Measurements from ENCODE around the gene KDM2B. TPM values are rescaled to one million over a fixed set of nuclear protein-coding genes. Genes with fewer than 3 reads are reported as not detected.

The KDM2B gene
- total RNA-seq, 2 donors from 2014 or later = 14.7 to 24.5 TPM

DNA sequence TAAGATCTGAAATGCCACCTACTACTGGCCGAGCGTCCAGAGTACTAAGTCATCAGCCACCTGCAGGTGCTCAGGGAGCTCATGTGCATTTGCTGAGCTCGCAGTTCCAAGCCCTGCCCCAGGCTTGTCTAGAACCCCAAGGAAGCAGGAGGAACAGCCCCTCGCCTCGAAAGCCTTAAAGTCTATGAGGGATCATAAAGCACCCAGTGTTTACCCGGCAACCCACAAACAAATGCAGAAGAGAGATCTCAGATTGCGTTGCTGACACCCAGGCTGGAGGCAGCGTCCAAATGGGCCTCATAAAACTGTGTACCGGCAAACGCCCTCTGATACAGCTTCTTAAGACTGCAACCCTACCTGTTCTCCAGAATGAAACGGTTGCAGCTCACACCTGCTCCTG, 6.8 kb downstream of the KDM2B start:
- intact Hi-C loops (cut with DNase I) = no loop called here
- H3K9me3 ChIP-seq = no peaks in the 10 kb centered on the region
- no peak overlapping the region for H3K4me3 ChIP-seq
- no peak overlapping the region for H3K27ac ChIP-seq
- no peak overlapping the region for H3K9ac ChIP-seq (ENCODE audit: low read depth in 2 of 2, low read length in 2 of 2)
- H3K27me3 ChIP-seq = no peaks in the 10 kb centered on the region
- H3K4me1 ChIP-seq = peaks cover 5% of the 10 kb centered on the region
- TF ChIP-seq, protein P1, sequence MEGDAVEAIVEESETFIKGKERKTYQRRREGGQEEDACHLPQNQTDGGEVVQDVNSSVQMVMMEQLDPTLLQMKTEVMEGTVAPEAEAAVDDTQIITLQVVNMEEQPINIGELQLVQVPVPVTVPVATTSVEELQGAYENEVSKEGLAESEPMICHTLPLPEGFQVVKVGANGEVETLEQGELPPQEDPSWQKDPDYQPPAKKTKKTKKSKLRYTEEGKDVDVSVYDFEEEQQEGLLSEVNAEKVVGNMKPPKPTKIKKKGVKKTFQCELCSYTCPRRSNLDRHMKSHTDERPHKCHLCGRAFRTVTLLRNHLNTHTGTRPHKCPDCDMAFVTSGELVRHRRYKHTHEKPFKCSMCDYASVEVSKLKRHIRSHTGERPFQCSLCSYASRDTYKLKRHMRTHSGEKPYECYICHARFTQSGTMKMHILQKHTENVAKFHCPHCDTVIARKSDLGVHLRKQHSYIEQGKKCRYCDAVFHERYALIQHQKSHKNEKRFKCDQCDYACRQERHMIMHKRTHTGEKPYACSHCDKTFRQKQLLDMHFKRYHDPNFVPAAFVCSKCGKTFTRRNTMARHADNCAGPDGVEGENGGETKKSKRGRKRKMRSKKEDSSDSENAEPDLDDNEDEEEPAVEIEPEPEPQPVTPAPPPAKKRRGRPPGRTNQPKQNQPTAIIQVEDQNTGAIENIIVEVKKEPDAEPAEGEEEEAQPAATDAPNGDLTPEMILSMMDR (IDR thresholded peaks at IDR 0.05) = no peak
- no peaks in the 10 kb centered on the region for H3K36me3 ChIP-seq
- peak; percentile 65 for DNase-seq

DNA sequence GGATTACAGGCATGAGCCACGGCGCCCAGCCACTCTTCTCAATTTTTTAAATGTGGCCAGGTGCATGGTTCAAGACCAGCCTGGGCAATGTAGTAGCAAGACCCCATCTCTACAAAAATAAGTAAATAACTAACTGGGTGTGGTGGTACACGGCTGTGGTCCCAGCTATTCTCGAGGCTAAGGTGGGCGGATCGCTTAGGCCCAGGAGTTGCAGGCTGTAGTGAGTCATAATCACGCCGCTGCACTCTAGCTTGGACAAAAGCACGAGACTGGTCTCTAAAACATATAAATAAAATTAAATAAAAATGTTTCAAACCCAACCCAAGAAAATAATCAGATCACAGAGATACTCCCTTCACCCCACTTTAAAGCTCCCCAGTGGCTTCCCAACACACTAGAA, 8.9 kb downstream of the KDM2B start:
- intact Hi-C loops (cut with DNase I) = no loop called here
- Histone ChIP-seq H3K9ac (ENCODE audit: low read depth in 2 of 2, low read length in 2 of 2) (no peak overlapping the region), H3K36me3 (no peaks in the 10 kb centered on the region)

DNA sequence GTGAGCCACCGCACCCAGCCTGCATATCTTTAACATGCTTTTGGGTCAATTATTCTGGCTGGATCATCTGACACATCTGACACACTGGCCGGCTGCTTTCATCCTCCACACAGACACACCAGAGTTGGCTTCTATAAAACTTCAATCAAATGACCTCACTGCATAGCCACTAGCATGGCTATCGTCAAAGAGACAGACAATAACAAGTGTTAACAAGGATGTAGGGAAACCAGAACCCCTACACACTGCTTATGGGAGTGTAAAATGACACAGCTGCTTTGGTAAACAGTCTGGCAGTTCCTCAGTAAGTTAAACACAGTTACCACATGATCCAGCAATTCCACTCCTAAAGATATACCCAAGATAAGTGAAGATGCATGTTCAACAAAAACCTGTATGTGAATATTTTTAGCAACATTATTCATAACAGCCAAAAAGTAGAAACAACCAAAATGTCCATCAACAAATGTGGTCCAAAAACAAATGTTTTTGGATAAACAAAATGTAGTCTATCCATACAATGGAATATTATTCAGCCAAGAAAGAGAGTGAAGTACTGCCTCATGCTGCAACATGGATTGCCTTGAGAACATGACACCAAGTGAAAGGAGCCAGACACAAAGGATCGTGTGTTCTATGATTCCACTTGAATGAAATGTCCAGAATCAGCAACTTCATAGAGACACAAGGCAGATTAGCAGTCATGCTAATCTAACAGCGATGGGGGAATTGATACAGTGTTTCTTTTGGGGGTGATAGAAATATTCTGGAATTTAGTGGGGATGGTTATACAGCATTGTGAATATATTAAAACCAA, 10.1 kb downstream of the KDM2B start:
- Histone ChIP-seq H3K27ac (no peak overlapping the region), H3K9ac (ENCODE audit: low read depth in 2 of 2, low read length in 2 of 2) (no peak overlapping the region), H3K27me3 (no peaks in the 10 kb centered on the region), H3K4me1 (no peaks in the 10 kb centered on the region), H3K36me3 (no peaks in the 10 kb centered on the region), H3K9me3 (no peaks in the 10 kb centered on the region), H3K4me3 (no peak overlapping the region)
- intact Hi-C loops (cut with DNase I) = no loop called here
- TF ChIP-seq, protein P1 (IDR thresholded peaks at IDR 0.05) = no peak
- no peak for DNase-seq

More for the DNA sequence above, 8.9 kb downstream of the KDM2B start:
- no peak for DNase-seq
- Histone ChIP-seq H3K4me3 (no peak overlapping the region), H3K27me3 (no peaks in the 10 kb centered on the region), H3K9me3 (no peaks in the 10 kb centered on the region), H3K27ac (no peak overlapping the region), H3K4me1 (no peaks in the 10 kb centered on the region)
- TF ChIP-seq, protein P1 (IDR thresholded peaks at IDR 0.05) = no peak

DNA sequence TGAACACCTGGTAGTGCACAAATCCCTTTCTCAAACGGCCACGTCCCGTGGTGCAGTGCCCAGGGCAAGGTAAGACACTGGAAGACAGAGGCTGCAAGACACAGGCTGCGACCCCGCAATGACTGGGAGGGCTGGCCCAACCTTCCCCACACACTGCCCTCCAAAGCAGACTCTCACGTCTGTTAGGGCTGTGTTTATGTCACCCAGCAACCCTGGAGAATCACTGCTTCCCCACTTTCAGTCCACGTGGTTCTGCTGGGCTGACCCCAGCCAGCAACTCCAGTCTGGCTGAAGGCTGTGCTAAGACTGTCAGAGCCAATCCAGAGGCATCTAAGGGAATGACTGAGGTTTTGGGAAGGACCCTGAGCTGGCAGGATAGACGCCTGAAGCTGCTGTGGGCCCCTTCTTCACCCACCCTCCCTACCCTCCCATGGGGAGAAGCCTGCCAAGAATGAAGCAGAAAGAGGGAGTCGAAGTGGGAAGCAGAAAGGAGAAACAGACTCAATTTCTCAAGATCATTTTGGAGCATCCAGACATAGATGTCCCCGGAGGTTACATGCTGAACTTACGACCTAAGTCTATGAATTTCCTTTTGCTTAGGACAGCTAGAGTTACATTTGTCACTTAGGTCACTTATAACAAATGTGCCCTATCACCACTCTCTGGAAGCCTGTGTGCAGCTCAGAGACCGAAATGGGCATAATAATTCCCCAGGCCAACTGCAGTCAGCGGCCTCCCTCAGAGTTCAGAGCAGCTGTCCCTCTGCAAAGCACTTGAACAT, 11.7 kb downstream of the KDM2B start:
- H3K9ac ChIP-seq (ENCODE audit: low read depth in 2 of 2, low read length in 2 of 2) = peak overlapping the region in 1 of 2 donors; percentile 24
- H3K36me3 ChIP-seq = no peaks in the 10 kb centered on the region
- TF ChIP-seq, protein P1 (IDR thresholded peaks at IDR 0.05) = no peak
- no peaks in the 10 kb centered on the region for H3K27me3 ChIP-seq
- intact Hi-C loops (cut with DNase I) = no loop called here
- no peak overlapping the region for H3K4me3 ChIP-seq
- no peak for DNase-seq
- H3K27ac ChIP-seq = no peak overlapping the region
- no peaks in the 10 kb centered on the region for H3K4me1 ChIP-seq
- H3K9me3 ChIP-seq = no peaks in the 10 kb centered on the region

DNA sequence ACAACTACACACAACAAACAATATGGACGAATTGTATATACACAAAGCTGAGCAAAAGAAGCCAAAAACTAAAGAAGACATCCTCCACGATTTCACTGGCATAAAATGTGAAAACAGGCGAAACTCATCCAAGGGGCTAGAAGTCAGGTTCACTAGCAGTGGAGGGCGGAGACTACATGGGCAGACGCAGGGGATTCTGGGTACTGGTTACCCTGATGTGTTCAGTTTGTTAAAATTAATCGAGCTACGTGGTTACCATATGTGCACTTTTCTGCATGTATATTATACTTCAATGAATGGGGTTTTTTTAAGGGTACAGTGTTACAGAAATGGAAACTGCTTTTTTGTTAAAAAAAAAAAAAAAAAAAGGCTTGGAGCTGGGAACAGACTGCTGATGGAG, 12.3 kb downstream of the KDM2B start:
- intact Hi-C loops (cut with DNase I) = no loop called here
- Histone ChIP-seq H3K4me1 (no peaks in the 10 kb centered on the region), H3K9ac (ENCODE audit: low read depth in 2 of 2, low read length in 2 of 2) (no peak overlapping the region), H3K27me3 (no peaks in the 10 kb centered on the region), H3K27ac (no peak overlapping the region), H3K4me3 (no peak overlapping the region), H3K9me3 (no peaks in the 10 kb centered on the region), H3K36me3 (no peaks in the 10 kb centered on the region)
- DNase-seq = no peak
- TF ChIP-seq, protein P1 (IDR thresholded peaks at IDR 0.05) = no peak
